Gastrocnemius medialis (tissue), 4 donors: ENCODE results near the gene FXYD7. TPM values are rescaled to one million over a fixed set of nuclear protein-coding genes. Genes with fewer than 3 reads are reported as not detected.

ENCODE experiments used
- ATAC-seq, 2 donors: fragments of 150-250 bp; one replicate each; pipeline ENCODE4 v1.9.1; 2016
- DNase-seq, 2 donors: peaks; one replicate each; pipeline ENCODE4 v3.0.0-alpha.2; 2019
- H3K27ac ChIP-seq, 4 donors: fragments of 200-600 bp; sonication (generic); 1 replicate in 1 of 4; 2 replicates in 3 of 4; pipeline ENCODE4 v1.5.1; 2016 to 2018; ENCODE audit warnings: mild to moderate bottlenecking in 2 of 4, moderate library complexity in 1 of 4
- H3K27me3 ChIP-seq, 3 donors: fragments of 200-600 bp; sonication (generic) in 2 of 3; 1 replicate in 1 of 3; 2 replicates in 2 of 3; pipeline versions ENCODE4 v1.5.1 to v1.6.0; 2016 to 2019; ENCODE audit warnings: mild to moderate bottlenecking in 1 of 3, moderate library complexity in 1 of 3
- H3K36me3 ChIP-seq, 2 donors: fragments of 200-600 bp; sonication (generic) in 1 of 2; one replicate each; pipeline ENCODE4 v1.5.1; 2017 to 2018
- H3K4me1 ChIP-seq, 2 donors: fragments of 200-600 bp; sonication (generic) in 1 of 2; one replicate each; pipeline ENCODE4 v1.5.1; 2016 to 2017; ENCODE audit warnings: mild to moderate bottlenecking in 2 of 2
- H3K4me3 ChIP-seq, 4 donors: fragments of 200-600 bp; sonication (generic) in 3 of 4; 1 replicate in 1 of 4; 2 replicates in 3 of 4; pipeline ENCODE4 v1.5.1; 2016 to 2019; ENCODE audit warnings: mild to moderate bottlenecking in 2 of 4
- H3K9me3 ChIP-seq, 3 donors: fragments of 200-600 bp; sonication (generic) in 2 of 3; 1 replicate in 1 of 3; 2 replicates in 2 of 3; pipeline ENCODE4 v1.5.1; 2016 to 2019
- POLR2A ChIP-seq, 2 donors: fragments of 450-650 bp; IDR thresholded peaks; one replicate each; pipeline ENCODE4 v1.6.1; 2017; ENCODE audit warnings: antibody characterized with exemption in 2 of 2, mild to moderate bottlenecking in 2 of 2, moderate library complexity in 2 of 2
- in situ Hi-C, 4 donors: fragments of 200-750 bp; cut with MboI; loops; one replicate each; pipeline versions ENCODE4 v1.15.0 to v1.8.0; 2017; ENCODE audit warnings: low sequenced_read_pairs in 4 of 4
- intact Hi-C: fragments of 100-400 bp; cut with DNase I; formaldehyde crosslinking; loops from one replicate; pipeline ENCODE4 v1.15.1; 2023; ENCODE audit warnings: low total_unique reads
- total RNA-seq, 4 donors: library from RNA; depleted of rRNA; stranded (reverse); fragments of >200 nt; gene quantifications; one replicate each; pipeline versions ENCODE4 v1.1.0 to v1.2.3, GENCODE V29; 2016
- TF ChIP-seq, protein P1 (sequence below), 5 experiments: fragments of 450-650 bp in 3 of 5; fragments of 200-600 bp in 2 of 5; sonication (generic) in 2 of 5; IDR thresholded peaks in 4 of 5; conservative IDR thresholded peaks in 1 of 5; 1 replicate in 4 of 5; 2 replicates in 1 of 5; pipeline ENCODE4 v1.5.1; 2016 to 2019; ENCODE audit warnings: antibody characterized with exemption in 5 of 5, mild to moderate bottlenecking in 3 of 5, moderate library complexity in 3 of 5

Gene FXYD7
- total RNA-seq, 4 donors from 2014 or later = 0.40 TPM; not detected in 3

DNA sequence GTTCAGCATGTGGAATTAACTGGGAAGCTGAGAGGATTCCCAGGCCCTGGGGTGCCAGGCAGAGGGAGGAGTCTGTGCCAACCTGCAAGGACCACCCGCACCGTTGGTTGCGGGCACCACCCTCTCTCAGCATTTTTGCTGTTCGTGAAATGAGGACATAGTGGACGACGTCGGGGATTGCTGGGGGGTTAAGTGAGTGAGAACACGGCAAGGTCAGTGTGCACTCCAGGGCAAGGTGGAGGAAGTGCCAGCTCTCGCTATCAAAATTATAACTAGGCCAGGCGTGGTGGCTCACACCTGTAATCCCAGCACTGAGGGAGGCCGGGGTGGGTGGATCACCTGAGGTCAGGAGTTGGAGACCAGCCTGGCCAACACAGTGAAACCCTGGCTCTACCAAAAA, 25.3 kb upstream of the FXYD7 start:
- no peak overlapping the region for H3K4me3 ChIP-seq
- no peaks in the 10 kb centered on the region for H3K27me3 ChIP-seq
- ATAC-seq (no peak), DNase-seq (no peak)
- peaks cover 6 to 22% of the 10 kb centered on the region in 2 donors for H3K4me1 ChIP-seq
- H3K36me3 ChIP-seq = no peaks in the 10 kb centered on the region
- H3K9me3 ChIP-seq = no peaks in the 10 kb centered on the region
- in situ Hi-C loops (no loop called here), intact Hi-C loops (no loop called here)
- no peak overlapping the region for H3K27ac ChIP-seq
- TF ChIP-seq, protein P1, sequence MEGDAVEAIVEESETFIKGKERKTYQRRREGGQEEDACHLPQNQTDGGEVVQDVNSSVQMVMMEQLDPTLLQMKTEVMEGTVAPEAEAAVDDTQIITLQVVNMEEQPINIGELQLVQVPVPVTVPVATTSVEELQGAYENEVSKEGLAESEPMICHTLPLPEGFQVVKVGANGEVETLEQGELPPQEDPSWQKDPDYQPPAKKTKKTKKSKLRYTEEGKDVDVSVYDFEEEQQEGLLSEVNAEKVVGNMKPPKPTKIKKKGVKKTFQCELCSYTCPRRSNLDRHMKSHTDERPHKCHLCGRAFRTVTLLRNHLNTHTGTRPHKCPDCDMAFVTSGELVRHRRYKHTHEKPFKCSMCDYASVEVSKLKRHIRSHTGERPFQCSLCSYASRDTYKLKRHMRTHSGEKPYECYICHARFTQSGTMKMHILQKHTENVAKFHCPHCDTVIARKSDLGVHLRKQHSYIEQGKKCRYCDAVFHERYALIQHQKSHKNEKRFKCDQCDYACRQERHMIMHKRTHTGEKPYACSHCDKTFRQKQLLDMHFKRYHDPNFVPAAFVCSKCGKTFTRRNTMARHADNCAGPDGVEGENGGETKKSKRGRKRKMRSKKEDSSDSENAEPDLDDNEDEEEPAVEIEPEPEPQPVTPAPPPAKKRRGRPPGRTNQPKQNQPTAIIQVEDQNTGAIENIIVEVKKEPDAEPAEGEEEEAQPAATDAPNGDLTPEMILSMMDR (IDR thresholded peaks at IDR 0.05 in 4 of 5, conservative IDR thresholded peaks at IDR 0.05 in 1 of 5) = no peak
- no peak for TF ChIP-seq POLR2A (IDR thresholded peaks at IDR 0.05)

DNA sequence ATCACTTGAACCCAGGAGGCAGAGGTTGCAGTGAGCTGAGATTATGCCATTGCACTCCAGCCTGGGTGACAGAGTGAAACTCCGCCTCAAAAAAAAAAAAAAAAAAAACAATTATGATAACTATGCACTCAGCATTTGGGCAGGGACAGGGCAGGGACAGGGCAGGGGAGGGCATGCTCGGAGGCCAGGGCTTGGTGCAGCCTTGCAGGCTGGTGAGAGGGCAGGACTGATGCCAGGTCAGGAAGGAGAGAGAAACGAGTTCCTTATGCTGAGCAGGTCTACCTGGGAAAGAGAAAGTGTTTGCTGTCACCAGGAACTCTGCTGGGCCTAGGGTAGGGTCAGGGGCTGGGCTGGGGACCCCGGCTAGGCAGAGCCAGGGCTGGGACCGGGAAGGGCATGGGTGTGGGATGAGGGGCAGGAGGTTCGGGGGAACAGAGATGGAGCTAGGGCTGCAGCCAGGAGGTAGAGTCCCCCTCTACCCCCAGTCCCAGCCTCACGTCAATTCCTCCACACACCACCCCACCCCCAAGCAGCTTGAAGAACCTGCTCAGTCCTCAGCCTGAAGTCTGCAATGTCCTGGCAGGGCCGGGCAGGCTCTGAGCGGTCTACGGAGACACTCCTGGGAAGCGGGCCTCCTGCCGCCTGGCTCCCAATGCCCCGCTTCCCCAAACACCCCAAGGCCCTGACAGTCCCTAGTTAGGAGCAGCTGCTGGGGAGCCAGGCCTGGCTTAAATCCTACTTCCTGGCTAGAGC, 24.6 kb upstream of the FXYD7 start:
- peak overlapping the region in 2 of 4 donors; percentile 7 to 75 for H3K27ac ChIP-seq
- in situ Hi-C loops = no loop called here
- H3K27me3 ChIP-seq = no peaks in the 10 kb centered on the region
- intact Hi-C loops = no loop called here
- no peak for DNase-seq
- TF ChIP-seq POLR2A (IDR thresholded peaks at IDR 0.05) = no peak
- TF ChIP-seq, protein P1 (IDR thresholded peaks at IDR 0.05 in 4 of 5, conservative IDR thresholded peaks at IDR 0.05 in 1 of 5) = no peak
- peaks cover 13 to 28% of the 10 kb centered on the region in 2 donors for H3K4me1 ChIP-seq
- no peak for ATAC-seq
- no peaks in the 10 kb centered on the region for H3K36me3 ChIP-seq
- no peak overlapping the region for H3K4me3 ChIP-seq
- no peaks in the 10 kb centered on the region for H3K9me3 ChIP-seq

DNA sequence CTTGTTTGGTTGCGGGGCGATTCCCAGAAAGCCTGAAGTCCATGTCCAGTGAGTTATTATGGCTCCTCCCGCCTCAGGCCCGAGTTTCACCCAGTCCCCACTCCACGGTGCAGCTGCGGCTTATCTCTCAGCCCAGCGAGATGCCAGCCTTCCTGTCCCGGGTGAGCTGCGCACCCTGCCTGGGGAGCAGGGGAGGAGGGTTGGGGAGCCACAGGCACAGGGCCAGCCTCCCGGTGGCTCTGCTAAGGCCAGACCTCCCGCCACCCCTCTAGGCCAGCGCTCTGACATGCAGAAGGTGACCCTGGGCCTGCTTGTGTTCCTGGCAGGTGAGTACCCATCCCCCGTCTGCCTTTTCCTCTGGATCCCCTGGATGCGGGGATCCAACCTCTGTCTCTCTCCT, 24.0 kb upstream of the FXYD7 start:
- Histone ChIP-seq H3K27me3 (no peaks in the 10 kb centered on the region), H3K4me1 (peaks cover 19 to 35% of the 10 kb centered on the region in 2 donors), H3K27ac (peak overlapping the region in 3 of 4 donors; percentile 7 to 93 (median 75)), H3K36me3 (no peaks in the 10 kb centered on the region), H3K9me3 (no peaks in the 10 kb centered on the region), H3K4me3 (no peak overlapping the region)
- ATAC-seq (no peak), DNase-seq (no peak)
- intact Hi-C loops (no loop called here), in situ Hi-C loops (no loop called here)
- TF ChIP-seq POLR2A (IDR thresholded peaks at IDR 0.05) = no peak
- TF ChIP-seq, protein P1 (IDR thresholded peaks at IDR 0.05 in 4 of 5, conservative IDR thresholded peaks at IDR 0.05 in 1 of 5) = no peak

DNA sequence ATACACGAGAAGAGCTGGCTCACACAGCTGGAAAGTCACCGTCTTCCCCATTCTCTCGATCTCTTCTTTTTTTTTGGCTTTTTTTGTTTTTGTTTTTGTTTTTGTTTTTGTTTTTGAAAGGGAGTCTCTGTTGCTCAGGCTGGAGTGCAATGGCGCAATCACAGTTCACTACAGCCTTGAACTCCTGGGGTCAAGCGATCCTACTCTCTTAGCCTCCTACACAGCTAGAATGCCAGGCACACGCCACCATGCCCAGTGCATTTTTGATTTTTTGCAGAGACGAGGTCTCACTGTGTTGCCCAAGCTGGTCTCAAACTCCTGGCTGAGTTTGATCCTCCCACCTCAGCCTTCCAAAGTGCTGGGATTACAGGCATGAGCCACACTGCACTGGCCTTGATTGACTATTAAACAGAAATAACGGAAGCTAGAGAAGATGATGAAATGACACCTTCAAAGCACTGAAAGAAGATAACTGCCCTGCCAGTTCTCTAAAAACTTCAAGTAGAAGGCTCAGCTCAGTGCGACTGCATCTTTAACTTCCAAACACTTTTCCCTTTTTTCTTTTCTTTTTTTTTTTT, 23.4 kb upstream of the FXYD7 start:
- H3K4me1 ChIP-seq = peaks cover 19 to 33% of the 10 kb centered on the region in 2 donors
- no peak overlapping the region for H3K4me3 ChIP-seq
- intact Hi-C loops (no loop called here), in situ Hi-C loops (no loop called here)
- H3K36me3 ChIP-seq = no peaks in the 10 kb centered on the region
- no peaks in the 10 kb centered on the region for H3K27me3 ChIP-seq
- ATAC-seq (no peak), DNase-seq (no peak)
- TF ChIP-seq, protein P1 (IDR thresholded peaks at IDR 0.05 in 4 of 5, conservative IDR thresholded peaks at IDR 0.05 in 1 of 5) = no peak
- TF ChIP-seq POLR2A (IDR thresholded peaks at IDR 0.05) = no peak
- H3K9me3 ChIP-seq = no peaks in the 10 kb centered on the region
- peak overlapping the region; percentile 48 to 93 (median 83) for H3K27ac ChIP-seq
